IMR-90 (cell line): ENCODE measurements around the gene STK35. TPM values are rescaled to one million over a fixed set of nuclear protein-coding genes. Genes with fewer than 3 reads are reported as not detected.

Experiments
- ATAC-seq: fragments of 200-7000 bp; cut with Tn5 transposase; 2 replicates; pipeline ENCODE4 v1.9.1; 2020; ENCODE audit warnings: low read depth, mild to moderate bottlenecking, moderate library complexity
- BruUV-seq: library from RNA; stranded (reverse); fragments of 400-500 nt; replicated peaks from 2 replicates; lab custom pipeline; 2021; lab: Mats Ljungman, UMichigan
- CTCF ChIA-PET: fragments of 300-600 bp; formaldehyde crosslinking; extraction: SDS; loops from one replicate; lab custom pipeline; 2021; ENCODE audit warnings: antibody characterized with exemption; lab: Yijun Ruan, JAX
- POLR2A ChIA-PET: fragments of 300-600 bp; sonication (Branson Sonifier 250); formaldehyde crosslinking; loops from one replicate; lab custom pipeline; 2022; ENCODE audit warnings: antibody characterized with exemption; ENCODE audit not compliant: unreplicated experiment; lab: Charles Lee
- DNase-seq: peaks from one replicate; pipeline ENCODE4 v3.0.0; 2013
- H2AFZ ChIP-seq: replicated peaks from 2 replicates; pipeline ENCODE3; 2013; ENCODE audit warnings: low read length, mild to moderate bottlenecking; ENCODE audit not compliant: poor library complexity
- H2AK5ac ChIP-seq: 2 replicates; pipeline ENCODE4 v1.6.1; 2013; ENCODE audit warnings: low read depth, low read length, inconsistent platforms
- H2AK9ac ChIP-seq: replicated peaks from 2 replicates; pipeline ENCODE3; 2013; ENCODE audit warnings: mild to moderate bottlenecking, low read depth, low read length, moderate library complexity; ENCODE audit not compliant: poor library complexity
- H2BK120ac ChIP-seq: 2 replicates; pipeline ENCODE4 v1.6.1; 2013; ENCODE audit warnings: low read depth, low read length, inconsistent platforms
- H2BK15ac ChIP-seq: 3 replicates; pipeline ENCODE4 v1.6.1; 2013; ENCODE audit warnings: low read depth, low read length, inconsistent platforms
- H2BK20ac ChIP-seq: 2 replicates; pipeline ENCODE4 v1.6.1; 2013; ENCODE audit warnings: low read depth, mild to moderate bottlenecking, inconsistent platforms, low read length, moderate library complexity
- H2BK5ac ChIP-seq: 2 replicates; pipeline ENCODE4 v1.6.1; 2013; ENCODE audit warnings: mild to moderate bottlenecking, low read depth, low read length, inconsistent platforms; ENCODE audit not compliant: poor library complexity, severe bottlenecking
- H3K14ac ChIP-seq: replicated peaks from 2 replicates; pipeline ENCODE4 v1.6.1; 2013; ENCODE audit warnings: low read depth, low read length, inconsistent platforms
- H3K18ac ChIP-seq: 2 replicates; pipeline ENCODE4 v1.6.1; 2013; ENCODE audit warnings: low read depth, low read length, control low read depth
- H3K23ac ChIP-seq: 2 replicates; pipeline ENCODE4 v1.6.1; 2013; ENCODE audit warnings: low read depth, low read length, inconsistent platforms
- H3K27ac ChIP-seq: 2 replicates; pipeline ENCODE4 v1.5.1; 2013; ENCODE audit warnings: mild to moderate bottlenecking, control low read depth, low read length; ENCODE audit not compliant: insufficient read depth
- H3K27me3 ChIP-seq: 2 replicates; pipeline ENCODE4 v1.6.1; 2013; ENCODE audit warnings: low read length; ENCODE audit not compliant: control insufficient read depth, insufficient read depth
- H3K36me3 ChIP-seq: 2 replicates; pipeline ENCODE4 v1.6.1; 2013; ENCODE audit warnings: low read length, mixed read lengths; ENCODE audit not compliant: control insufficient read depth, insufficient read depth
- H3K4ac ChIP-seq: 2 replicates; pipeline ENCODE4 v1.6.1; 2013; ENCODE audit warnings: low read depth, low read length, inconsistent platforms
- H3K4me1 ChIP-seq: 2 replicates; pipeline ENCODE4 v1.6.1; 2013; ENCODE audit warnings: low read length, mixed read lengths; ENCODE audit not compliant: control insufficient read depth, insufficient read depth
- H3K4me2 ChIP-seq: 2 replicates; pipeline ENCODE4 v1.6.1; 2013; ENCODE audit warnings: low read depth, mild to moderate bottlenecking, control low read depth, low read length, moderate library complexity
- H3K4me3 ChIP-seq: 2 replicates; pipeline ENCODE4 v1.5.1; 2013; ENCODE audit warnings: low read depth, mild to moderate bottlenecking, control low read depth, low read length, moderate library complexity; ENCODE audit not compliant: insufficient read depth
- H3K56ac ChIP-seq: 2 replicates; pipeline ENCODE4 v1.6.1; 2013; ENCODE audit warnings: low read length, inconsistent platforms; ENCODE audit not compliant: insufficient read depth; ENCODE audit errors: extremely low read depth
- H3K79me1 ChIP-seq, 2 experiments: 2 replicates each; pipeline ENCODE4 v1.6.1; 2013; ENCODE audit warnings: low read length in 2 of 2, inconsistent platforms in 1 of 2, low read depth in 1 of 2
- H3K9ac ChIP-seq: 2 replicates; pipeline ENCODE4 v1.6.1; 2013; ENCODE audit warnings: low read depth, low read length, control low read depth
- H3K9me1 ChIP-seq: 2 replicates; pipeline ENCODE4 v1.6.1; 2013; ENCODE audit warnings: low read length, inconsistent platforms; ENCODE audit not compliant: insufficient read depth
- H3K9me3 ChIP-seq: 2 replicates; pipeline ENCODE4 v1.6.1; 2013; ENCODE audit warnings: low read length; ENCODE audit not compliant: control insufficient read depth, insufficient read depth
- H4K20me1 ChIP-seq: 2 replicates; pipeline ENCODE4 v1.6.1; 2013; ENCODE audit warnings: low read length, inconsistent platforms; ENCODE audit not compliant: insufficient read depth
- H4K5ac ChIP-seq: 2 replicates; pipeline ENCODE4 v1.6.1; 2013; ENCODE audit warnings: mild to moderate bottlenecking, low read depth, low read length, control low read depth
- H4K8ac ChIP-seq, 2 experiments: 2 replicates each; pipeline ENCODE4 v1.6.1; 2013; ENCODE audit warnings: low read depth in 2 of 2, low read length in 2 of 2, control low read depth in 1 of 2, inconsistent platforms in 1 of 2
- H4K91ac ChIP-seq: 2 replicates; pipeline ENCODE4 v1.6.1; 2013; ENCODE audit warnings: low read depth, low read length, inconsistent platforms; ENCODE audit not compliant: insufficient read depth
- CEBPB ChIP-seq: IDR thresholded peaks from 2 replicates; pipeline ENCODE4 v1.6.1; 2012; ENCODE audit warnings: low read depth, low read length, improper control_type of control experiment
- FOS ChIP-seq: fragments of 150-350 bp; IDR thresholded peaks from 2 replicates; pipeline ENCODE4 v1.6.1; 2016; ENCODE audit warnings: low read depth, low read length
- POLR2A ChIP-seq: IDR thresholded peaks from 2 replicates; pipeline ENCODE4 v1.6.1; 2012; ENCODE audit warnings: mild to moderate bottlenecking, low read depth, low read length
- RFX5 ChIP-seq: IDR thresholded peaks from 2 replicates; pipeline ENCODE4 v1.8.0; 2012; ENCODE audit warnings: low read depth, mild to moderate bottlenecking, low read length, moderate library complexity
- WGBS, 2 experiments: methylation state at CpG; one replicate each; pipeline versions ENCODE4 v1.1.5 to v1.1.7; 2013; ENCODE audit warnings: missing lambda C conversion rate in 2 of 2; ENCODE audit not compliant: insufficient read length in 1 of 2; ENCODE audit errors: extremely low coverage in 2 of 2; 5-methylcytosine and 5-hydroxymethylcytosine counted together
- dilution Hi-C: fragments of 300-500 bp; cut with HindIII; formaldehyde crosslinking; loops from one replicate; pipeline ENCODE4 v1.14.3; 2018; ENCODE audit warnings: low sequenced_read_pairs; ENCODE audit not compliant: unreplicated experiment
- in situ Hi-C: fragments of 300-500 bp; cut with MboI; formaldehyde crosslinking; loops from 3 replicates; pipeline ENCODE4 v1.14.3; 2019; ENCODE audit warnings: low sequenced_read_pairs, inconsistent platforms, mixed read lengths
- intact Hi-C: fragments of 100-400 bp; cut with micrococcal nuclease; formaldehyde crosslinking; loops from 2 replicates; pipeline ENCODE4 v1.10.0; 2022
- polyA plus RNA-seq, 3 experiments: library from polyadenylated mRNA; depleted of rRNA; stranded (reverse); fragments of >200 nt; gene quantifications; 2 replicates each; pipeline ENCODE4 v1.2.3, GENCODE V29; 2012; ENCODE audit warnings: low replicate concordance in 1 of 3
- total RNA-seq: library from RNA; depleted of rRNA; stranded (reverse); fragments of >200 nt; gene quantifications from 2 replicates; pipeline ENCODE4 v1.2.3, GENCODE V29; 2012

Gene STK35
- total and polyA plus RNA-seq, 2 of the 4 experiments (the other 2 are of a cell fraction) = 11.1 to 12.0 TPM

DNA sequence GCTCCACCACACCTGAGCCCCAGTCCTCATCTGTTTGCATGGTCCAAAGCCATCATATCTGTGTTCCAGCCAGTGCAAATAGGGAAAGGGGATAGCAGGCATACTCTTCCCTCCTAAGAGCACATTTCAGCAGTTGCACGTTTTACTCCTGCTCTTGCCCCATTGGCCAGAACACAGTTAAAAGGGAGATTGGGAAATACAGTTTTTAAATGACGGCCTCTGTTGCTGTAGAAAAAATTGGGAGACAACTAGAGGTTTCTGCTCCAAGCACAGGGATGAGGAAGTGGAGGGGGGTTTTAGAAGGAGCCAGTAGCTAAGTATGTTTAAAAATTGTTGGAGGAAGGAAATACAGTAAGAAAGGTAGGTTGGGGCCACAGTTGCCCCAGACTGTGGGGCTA lies 14.6 kb upstream of the STK35 start:
- CTCF ChIA-PET = no interaction called here
- no peak for ATAC-seq
- no peak overlapping the region for H3K14ac ChIP-seq

More for the DNA sequence above, 14.6 kb upstream of the STK35 start:
- Histone ChIP-seq H2AK5ac (no peak overlapping the region), H2BK120ac (no peak overlapping the region), H2AK9ac (no peak overlapping the region), H3K36me3 (no peaks in the 10 kb centered on the region), H3K27me3 (peaks cover 34% of the 10 kb centered on the region), H4K20me1 (no peaks in the 10 kb centered on the region), H4K8ac (no peak overlapping the region), H2BK15ac (no peak overlapping the region), H4K91ac (no peak overlapping the region), H3K27ac (no peak overlapping the region), H3K4ac (no peak overlapping the region), H2BK20ac (no peak overlapping the region), H3K56ac (no peak overlapping the region), H3K79me1 (no peaks in the 10 kb centered on the region), H3K9me1 (no peaks in the 10 kb centered on the region), H3K4me2 (no peak overlapping the region), H3K9ac (no peak overlapping the region), H2BK5ac (no peak overlapping the region), H3K18ac (no peak overlapping the region), H3K9me3 (no peaks in the 10 kb centered on the region), H4K5ac (no peak overlapping the region), H3K4me3 (no peak overlapping the region), H2AFZ (no peak overlapping the region), H3K4me1 (no peaks in the 10 kb centered on the region), H3K23ac (no peak overlapping the region)
- no CpG with 5 or more reads among the region's 2 CpGs for WGBS, 2 experiments
- intact Hi-C loops = no loop called here
- dilution Hi-C loops = no loop called here
- POLR2A ChIA-PET = no interaction called here
- in situ Hi-C loops = no loop called here
- no peak for DNase-seq
- BruUV-seq = no TSS peak
- TF ChIP-seq RFX5 (no peak), FOS (no peak), CEBPB (no peak), POLR2A (no peak)
